ENCODE results near the gene MARCHF3. TPM values are rescaled to one million over a fixed set of nuclear protein-coding genes. Genes with fewer than 3 reads are reported as not detected.
A peak's percentile ranks its signal among the peaks of the same experiment; 100 is the strongest.
"Not testable (repeated sequence)": the region's sequence is repeated elsewhere in the genome, so short reads cannot be mapped to it uniquely, and the experiment has no call there.

MARCHF3 gene
- total RNA-seq, 5 donors from 2014 or later (not counting 1 experiment from before 2014, with no cell fraction given), result 5.6 to 9.9 (median 7.6) TPM

- H3K36me3 Mint-ChIP-seq, result no peaks in the 10 kb centered on the region
- POLR2A ChIA-PET, result interaction anchor here in 1 of 2 donors (0.6 kb wide), 1 partner anchor 57 kb away, joined by 4 read pairs; no protein-coding TSS in a partner anchor
- WGBS (ENCODE audit: insufficient coverage), result 90% methylated on average over 5 of the region's 12 CpGs
- H3K27me3 Mint-ChIP-seq, result peaks cover 0 to 8% of the 10 kb centered on the region in 2 donors
- CTCF ChIA-PET, result interaction anchor here (0.5 to 1.1 kb wide), 6 partner anchors 18 to 336 kb away, joined by 3 to 8 read pairs (median 4); no protein-coding TSS in a partner anchor
- no peaks in the 10 kb centered on the region for H3K9me3 Mint-ChIP-seq
- Histone ChIP-seq H3K9me3 (no peaks in the 10 kb centered on the region), H3K4me3 (ENCODE audit: control insufficient read depth in 1 of 2, extremely low read depth in 1 of 2, low read length in 1 of 2) (peak overlapping the region; percentile 90 to 95), H3K36me3 (ENCODE audit: control insufficient read depth in 2 of 2, extremely low read depth in 1 of 2, insufficient read depth in 1 of 2, low read length in 1 of 2) (no peaks in the 10 kb centered on the region), H3K4me1 (ENCODE audit: control insufficient read depth in 1 of 2, extremely low read depth in 1 of 2, insufficient read depth in 2 of 2, low read length in 2 of 2) (peaks cover 5 to 24% of the 10 kb centered on the region in 2 experiments), H3K27me3 (replicated peaks in 1 of 2; ENCODE audit: control insufficient read depth in 2 of 2, extremely low read depth in 1 of 2, insufficient read depth in 2 of 2, low read length in 1 of 2) (peaks cover 0 to 26% of the 10 kb centered on the region in 2 experiments), H3K27ac (ENCODE audit: low read length) (no peak overlapping the region)
- H3K27ac Mint-ChIP-seq, result no peak overlapping the region
- DNase-seq (peak in 3 of 35 experiments; percentile 0 to 7 (median 6)), ATAC-seq (replicated peaks in 1 of 4) (no peak)
- H3K4me3 Mint-ChIP-seq, result peak overlapping the region; percentile 90
- H3K4me1 Mint-ChIP-seq, result peaks cover 21 to 38% (median 23%) of the 10 kb centered on the region in 3 donors
Observed at GRCh38 chr5:127028822-127029457, 1.4 kb downstream of the MARCHF3 start.

DNA sequence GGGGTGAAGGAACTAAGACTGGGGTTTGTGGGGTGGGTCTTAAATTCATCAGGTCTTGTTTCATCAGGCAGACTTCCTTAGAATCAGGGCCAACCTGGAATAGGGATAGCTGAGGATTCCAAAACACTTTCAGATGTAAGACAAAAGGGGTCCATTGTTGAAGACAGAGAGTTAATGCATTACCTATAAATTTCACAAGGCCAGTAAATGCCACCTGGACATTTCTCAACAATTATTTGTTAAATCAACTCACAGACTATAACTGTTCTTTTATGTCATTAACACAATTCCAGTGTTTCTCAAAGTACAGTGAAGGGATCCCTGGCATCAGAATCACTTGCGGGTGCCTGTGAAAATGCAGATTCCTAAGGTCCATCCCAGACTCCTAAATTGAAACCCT is 2.8 kb downstream of the MARCHF3 start:
- POLR2A ChIA-PET, result no interaction called here

GRCh38 chr5:127026166-127026565 is 4.2 kb downstream of the MARCHF3 start:
- ATAC-seq (replicated peaks in 1 of 4) (no peak), DNase-seq (no peak)
- Mint-ChIP-seq H3K36me3 (no peaks in the 10 kb centered on the region), H3K27me3 (no peaks in the 10 kb centered on the region), H3K27ac (no peak overlapping the region), H3K4me3 (no peak overlapping the region), H3K4me1 (peaks cover 16 to 33% (median 27%) of the 10 kb centered on the region in 3 donors), H3K9me3 (no peaks in the 10 kb centered on the region)
- Histone ChIP-seq H3K27me3 (replicated peaks in 1 of 2; ENCODE audit: control insufficient read depth in 2 of 2, extremely low read depth in 1 of 2, insufficient read depth in 2 of 2, low read length in 1 of 2) (peaks cover 0 to 11% of the 10 kb centered on the region in 2 experiments), H3K4me1 (ENCODE audit: control insufficient read depth in 1 of 2, extremely low read depth in 1 of 2, insufficient read depth in 2 of 2, low read length in 2 of 2) (peaks cover 5 to 15% of the 10 kb centered on the region in 2 experiments), H3K36me3 (ENCODE audit: control insufficient read depth in 2 of 2, extremely low read depth in 1 of 2, insufficient read depth in 1 of 2, low read length in 1 of 2) (no peaks in the 10 kb centered on the region), H3K27ac (ENCODE audit: low read length) (no peak overlapping the region), H3K4me3 (ENCODE audit: control insufficient read depth in 1 of 2, extremely low read depth in 1 of 2, low read length in 1 of 2) (no peak overlapping the region), H3K9me3 (no peaks in the 10 kb centered on the region)
- no CpG with 5 or more reads among the region's 2 CpGs for WGBS (ENCODE audit: insufficient coverage)
- POLR2A ChIA-PET, result interaction anchor here in 1 of 2 donors (0.8 kb wide), 1 partner anchor 18 kb away, joined by 3 read pairs; no protein-coding TSS in a partner anchor
- CTCF ChIA-PET, result interaction anchor here in 1 of 2 donors (1.8 kb wide), 1 partner anchor 12 kb away, joined by 4 read pairs; no protein-coding TSS in a partner anchor

More for the DNA sequence above, 2.8 kb downstream of the MARCHF3 start:
- Mint-ChIP-seq H3K27me3 (peaks cover 0 to 8% of the 10 kb centered on the region in 2 donors), H3K4me1 (peaks cover 21 to 40% (median 25%) of the 10 kb centered on the region in 3 donors), H3K4me3 (no peak overlapping the region), H3K36me3 (no peaks in the 10 kb centered on the region), H3K27ac (no peak overlapping the region), H3K9me3 (no peaks in the 10 kb centered on the region)
- WGBS (ENCODE audit: insufficient coverage), result no CpG with 5 or more reads among the region's 1 CpG
- H3K36me3 ChIP-seq (ENCODE audit: control insufficient read depth in 2 of 2, extremely low read depth in 1 of 2, insufficient read depth in 1 of 2, low read length in 1 of 2), result no peaks in the 10 kb centered on the region
- H3K27me3 ChIP-seq (replicated peaks in 1 of 2; ENCODE audit: control insufficient read depth in 2 of 2, extremely low read depth in 1 of 2, insufficient read depth in 2 of 2, low read length in 1 of 2), result peaks cover 0 to 24% of the 10 kb centered on the region in 2 experiments
- no peak overlapping the region for H3K27ac ChIP-seq (ENCODE audit: low read length)
- CTCF ChIA-PET, result no interaction called here
- H3K9me3 ChIP-seq, result no peaks in the 10 kb centered on the region
- DNase-seq, result no peak
- peaks cover 5 to 24% of the 10 kb centered on the region in 2 experiments for H3K4me1 ChIP-seq (ENCODE audit: control insufficient read depth in 1 of 2, extremely low read depth in 1 of 2, insufficient read depth in 2 of 2, low read length in 2 of 2)
- ATAC-seq (replicated peaks in 1 of 4), result no peak
- no peak overlapping the region for H3K4me3 ChIP-seq (ENCODE audit: control insufficient read depth in 1 of 2, extremely low read depth in 1 of 2, low read length in 1 of 2)

GRCh38 chr5:127025467-127025866 is 4.9 kb downstream of the MARCHF3 start:
- Mint-ChIP-seq H3K27ac (no peak overlapping the region), H3K27me3 (no peaks in the 10 kb centered on the region), H3K4me1 (peaks cover 16 to 33% (median 29%) of the 10 kb centered on the region in 3 donors), H3K4me3 (no peak overlapping the region), H3K9me3 (no peaks in the 10 kb centered on the region), H3K36me3 (no peaks in the 10 kb centered on the region)
- DNase-seq (no peak), ATAC-seq (replicated peaks in 1 of 4) (no peak)
- ChIA-PET CTCF (interaction anchor here (0.6 to 1.8 kb wide), 4 partner anchors 11 to 292 kb away, joined by 3 to 5 read pairs (median 4); no protein-coding TSS in a partner anchor), POLR2A (interaction anchor here (0.6 to 0.8 kb wide), 4 partner anchors 19 to 59 kb away, joined by 3 to 5 read pairs (median 3); no protein-coding TSS in a partner anchor)
- 86% methylated on average over 1 of the region's 1 CpG for WGBS (ENCODE audit: insufficient coverage)
- H3K27ac ChIP-seq (ENCODE audit: low read length), result no peak overlapping the region
- peaks cover 5 to 10% of the 10 kb centered on the region in 2 experiments for H3K4me1 ChIP-seq (ENCODE audit: control insufficient read depth in 1 of 2, extremely low read depth in 1 of 2, insufficient read depth in 2 of 2, low read length in 2 of 2)
- H3K9me3 ChIP-seq, result no peaks in the 10 kb centered on the region
- no peaks in the 10 kb centered on the region for H3K36me3 ChIP-seq (ENCODE audit: control insufficient read depth in 2 of 2, extremely low read depth in 1 of 2, insufficient read depth in 1 of 2, low read length in 1 of 2)
- peaks cover 0 to 6% of the 10 kb centered on the region in 2 experiments for H3K27me3 ChIP-seq (replicated peaks in 1 of 2; ENCODE audit: control insufficient read depth in 2 of 2, extremely low read depth in 1 of 2, insufficient read depth in 2 of 2, low read length in 1 of 2)
- H3K4me3 ChIP-seq (ENCODE audit: control insufficient read depth in 1 of 2, extremely low read depth in 1 of 2, low read length in 1 of 2), result no peak overlapping the region

- no peaks in the 10 kb centered on the region for H3K36me3 Mint-ChIP-seq
Observed at GRCh38 chr5:127024821-127025220, 5.5 kb downstream of the MARCHF3 start.

GRCh38 chr5:127023552-127024191 is 6.7 kb downstream of the MARCHF3 start:
- not testable (repeated sequence) for H3K9me3 ChIP-seq; H3K27ac ChIP-seq (ENCODE audit: low read length); H3K4me3 Mint-ChIP-seq; H3K27me3 ChIP-seq (replicated peaks in 1 of 2; ENCODE audit: control insufficient read depth in 2 of 2, extremely low read depth in 1 of 2, insufficient read depth in 2 of 2, low read length in 1 of 2); DNase-seq; H3K4me3 ChIP-seq (ENCODE audit: control insufficient read depth in 1 of 2, extremely low read depth in 1 of 2, low read length in 1 of 2); H3K4me1 ChIP-seq (ENCODE audit: control insufficient read depth in 1 of 2, extremely low read depth in 1 of 2, insufficient read depth in 2 of 2, low read length in 2 of 2); H3K9me3 Mint-ChIP-seq; H3K36me3 ChIP-seq (ENCODE audit: control insufficient read depth in 2 of 2, extremely low read depth in 1 of 2, insufficient read depth in 1 of 2, low read length in 1 of 2); H3K27me3 Mint-ChIP-seq; H3K27ac Mint-ChIP-seq; ATAC-seq (replicated peaks in 1 of 4); H3K36me3 Mint-ChIP-seq
- ChIA-PET POLR2A (interaction anchor here in 1 of 2 donors (0.7 kb wide), 1 partner anchor 66 kb away, joined by 3 read pairs; no protein-coding TSS in a partner anchor), CTCF (interaction anchor here (0.5 to 0.9 kb wide), 2 partner anchors 23 to 251 kb away, joined by 3 to 5 read pairs; no protein-coding TSS in a partner anchor)
- peaks cover 10 to 24% (median 19%) of the 10 kb centered on the region in 3 donors for H3K4me1 Mint-ChIP-seq
- 100% methylated on average over 1 of the region's 7 CpGs for whole genome bisulfite sequencing (ENCODE audit: insufficient coverage)

More at GRCh38 chr5:127024821-127025220, 5.5 kb downstream of the MARCHF3 start:
- Mint-ChIP-seq H3K4me1 (peaks cover 16 to 33% (median 29%) of the 10 kb centered on the region in 3 donors), H3K27ac (no peak overlapping the region), H3K27me3 (no peaks in the 10 kb centered on the region), H3K9me3 (no peaks in the 10 kb centered on the region), H3K4me3 (no peak overlapping the region)
- Histone ChIP-seq H3K27me3 (replicated peaks in 1 of 2; ENCODE audit: control insufficient read depth in 2 of 2, extremely low read depth in 1 of 2, insufficient read depth in 2 of 2, low read length in 1 of 2) (peaks cover 0 to 6% of the 10 kb centered on the region in 2 experiments), H3K9me3 (no peaks in the 10 kb centered on the region), H3K4me3 (ENCODE audit: control insufficient read depth in 1 of 2, extremely low read depth in 1 of 2, low read length in 1 of 2) (no peak overlapping the region), H3K36me3 (ENCODE audit: control insufficient read depth in 2 of 2, extremely low read depth in 1 of 2, insufficient read depth in 1 of 2, low read length in 1 of 2) (no peaks in the 10 kb centered on the region), H3K4me1 (ENCODE audit: control insufficient read depth in 1 of 2, extremely low read depth in 1 of 2, insufficient read depth in 2 of 2, low read length in 2 of 2) (peaks cover 5 to 7% of the 10 kb centered on the region in 2 experiments), H3K27ac (ENCODE audit: low read length) (no peak overlapping the region)
- no peak for ATAC-seq (replicated peaks in 1 of 4)
- POLR2A ChIA-PET, result interaction anchor here in 1 of 2 donors (0.6 to 0.7 kb wide), 2 partner anchors 14 to 33 kb away, joined by 3 to 5 read pairs; no protein-coding TSS in a partner anchor
- no peak for DNase-seq
- CTCF ChIA-PET, result interaction anchor here in 1 of 2 donors (0.8 to 1.8 kb wide), 2 partner anchors 10 to 87 kb away, joined by 3 to 4 read pairs; no protein-coding TSS in a partner anchor
- WGBS (ENCODE audit: insufficient coverage), result no CpG with 5 or more reads among the region's 4 CpGs

All from T-cell (primary cell).